SU-DHL-6 (cell line): ENCODE results near the gene NRGN.

Experiments used
- CTCF ChIP-seq: fragments of 200-600 bp; sonication (generic); IDR thresholded peaks from one replicate; pipeline ENCODE4 v1.5.1; 2017; ENCODE audit warnings: antibody characterized with exemption, mild to moderate bottlenecking, low read length, moderate library complexity; ENCODE audit not compliant: insufficient read depth, poor library complexity, severe bottlenecking
- EZH2phosphoT487 ChIP-seq: fragments of 200-600 bp; sonication (generic), shearing (Covaris generic); conservative IDR thresholded peaks from 2 replicates; pipeline ENCODE4 v1.6.1; 2018; ENCODE audit warnings: mild to moderate bottlenecking, antibody characterized with exemption, low read length, moderate library complexity, mixed read lengths

GRCh38 chr11:124743050-124743449, 3.3 kb downstream of the NRGN start:
- TF ChIP-seq CTCF, result no peak
- no peak for TF ChIP-seq EZH2phosphoT487
